ENCODE data around the gene MED15.
A peak's percentile ranks its signal among the peaks of the same experiment; 100 is the strongest.

MED15 gene

GRCh38 chr22:20522134-20523004 lies 15.0 kb downstream of the MED15 start:
- no peak overlapping the region for H3K9ac ChIP-seq (ENCODE audit: low read depth, low read length, poor library complexity, severe bottlenecking)
- H3K9me2 ChIP-seq (replicated peaks; ENCODE audit: low read depth, low read length): no peaks in the 10 kb centered on the region
- H4K20me1 ChIP-seq (ENCODE audit: insufficient read depth, low read length, poor library complexity, severe bottlenecking): peaks cover 78% of the 10 kb centered on the region
- H3K27me3 ChIP-seq (ENCODE audit: insufficient read depth, low read length, poor library complexity, severe bottlenecking): no peaks in the 10 kb centered on the region
- no peak overlapping the region for H2AFZ ChIP-seq (ENCODE audit: low read length)
- H3K79me2 ChIP-seq (ENCODE audit: insufficient read depth, low read length): peaks cover 95% of the 10 kb centered on the region
- no peaks in the 10 kb centered on the region for H3F3A ChIP-seq (ENCODE audit: low read depth)
- peaks cover 16% of the 10 kb centered on the region for H3K4me1 ChIP-seq (ENCODE audit: insufficient read depth, low read length, poor library complexity, severe bottlenecking)
- peaks cover 42% of the 10 kb centered on the region; the same call in 1 of the 2 replicates for H3K36me3 ChIP-seq (ENCODE audit: insufficient read depth, low read length)
- no peak overlapping the region for H3K4me3 ChIP-seq (ENCODE audit: low read length, poor library complexity, severe bottlenecking)
- H3K4me2 ChIP-seq (ENCODE audit: low read depth, low read length, poor library complexity, severe bottlenecking): no peak overlapping the region
- TF ChIP-seq EZH2phosphoT487 (IDR thresholded peaks at IDR 0.05; ENCODE audit: borderline replicate concordance): no peak
- TF ChIP-seq CTCF (conservative IDR thresholded peaks at IDR 0.05; ENCODE audit: low read length): no peak
- H3K9me3 ChIP-seq (ENCODE audit: insufficient read depth, low read depth, low read length): no peaks in the 10 kb centered on the region

- no peak for TF ChIP-seq CTCF (conservative IDR thresholded peaks at IDR 0.05; ENCODE audit: low read length)
- Histone ChIP-seq H3K4me2 (ENCODE audit: low read depth, low read length, poor library complexity, severe bottlenecking) (peak overlapping the region; percentile 6), H3K4me3 (ENCODE audit: low read length, poor library complexity, severe bottlenecking) (no peak overlapping the region), H3K27me3 (ENCODE audit: insufficient read depth, low read length, poor library complexity, severe bottlenecking) (no peaks in the 10 kb centered on the region), H3K9me2 (replicated peaks; ENCODE audit: low read depth, low read length) (no peaks in the 10 kb centered on the region), H3K9ac (ENCODE audit: low read depth, low read length, poor library complexity, severe bottlenecking) (no peak overlapping the region), H4K20me1 (ENCODE audit: insufficient read depth, low read length, poor library complexity, severe bottlenecking) (peaks cover 71% of the 10 kb centered on the region), H2AFZ (ENCODE audit: low read length) (no peak overlapping the region), H3K79me2 (ENCODE audit: insufficient read depth, low read length) (peaks cover 95% of the 10 kb centered on the region), H3K9me3 (ENCODE audit: insufficient read depth, low read depth, low read length) (no peaks in the 10 kb centered on the region), H3K4me1 (ENCODE audit: insufficient read depth, low read length, poor library complexity, severe bottlenecking) (peaks cover 15% of the 10 kb centered on the region), H3K36me3 (ENCODE audit: insufficient read depth, low read length) (peaks cover 48% of the 10 kb centered on the region; the same call in 1 of the 2 replicates), H3F3A (ENCODE audit: low read depth) (no peaks in the 10 kb centered on the region)
These were observed 15.9 kb downstream of the MED15 start for GRCh38 chr22:20523086-20523983.

- H3K27me3 ChIP-seq (ENCODE audit: insufficient read depth, low read length, poor library complexity, severe bottlenecking): no peaks in the 10 kb centered on the region
- H3K4me2 ChIP-seq (ENCODE audit: low read depth, low read length, poor library complexity, severe bottlenecking): peak overlapping the region; percentile 6
- no peaks in the 10 kb centered on the region for H3K9me3 ChIP-seq (ENCODE audit: insufficient read depth, low read depth, low read length)
- no peaks in the 10 kb centered on the region for H3K9me2 ChIP-seq (replicated peaks; ENCODE audit: low read depth, low read length)
- H4K20me1 ChIP-seq (ENCODE audit: insufficient read depth, low read length, poor library complexity, severe bottlenecking): peaks cover 69% of the 10 kb centered on the region
- no peak overlapping the region for H3K9ac ChIP-seq (ENCODE audit: low read depth, low read length, poor library complexity, severe bottlenecking)
- H3F3A ChIP-seq (ENCODE audit: low read depth): no peaks in the 10 kb centered on the region
- H3K79me2 ChIP-seq (ENCODE audit: insufficient read depth, low read length): peaks cover 95% of the 10 kb centered on the region
- peaks cover 51% of the 10 kb centered on the region; the same call in 1 of the 2 replicates for H3K36me3 ChIP-seq (ENCODE audit: insufficient read depth, low read length)
- TF ChIP-seq CTCF (conservative IDR thresholded peaks at IDR 0.05; ENCODE audit: low read length): no peak
- no peak for TF ChIP-seq EZH2phosphoT487 (IDR thresholded peaks at IDR 0.05; ENCODE audit: borderline replicate concordance)
- no peak overlapping the region for H2AFZ ChIP-seq (ENCODE audit: low read length)
- H3K4me3 ChIP-seq (ENCODE audit: low read length, poor library complexity, severe bottlenecking): no peak overlapping the region
- peaks cover 15% of the 10 kb centered on the region for H3K4me1 ChIP-seq (ENCODE audit: insufficient read depth, low read length, poor library complexity, severe bottlenecking)
These were observed 16.6 kb downstream of the MED15 start for GRCh38 chr22:20524004-20524481.
